NB4 (cell line): ENCODE data around the gene HAUS7.

Source experiments
- POLR2A ChIP-seq: IDR thresholded peaks from 2 replicates; pipeline ENCODE4 v1.6.1; 2011; ENCODE audit warnings: mild to moderate bottlenecking; ENCODE audit not compliant: insufficient read length; ENCODE audit errors: extremely low read depth
- TF ChIP-seq, protein P1 (sequence below): IDR thresholded peaks from one replicate; pipeline ENCODE4 v1.5.1; 2012; ENCODE audit warnings: low read depth, low read length
- TF ChIP-seq, protein P2 (sequence below): IDR thresholded peaks from 2 replicates; pipeline ENCODE4 v1.6.1; 2011; ENCODE audit warnings: low read depth, low read length

DNA sequence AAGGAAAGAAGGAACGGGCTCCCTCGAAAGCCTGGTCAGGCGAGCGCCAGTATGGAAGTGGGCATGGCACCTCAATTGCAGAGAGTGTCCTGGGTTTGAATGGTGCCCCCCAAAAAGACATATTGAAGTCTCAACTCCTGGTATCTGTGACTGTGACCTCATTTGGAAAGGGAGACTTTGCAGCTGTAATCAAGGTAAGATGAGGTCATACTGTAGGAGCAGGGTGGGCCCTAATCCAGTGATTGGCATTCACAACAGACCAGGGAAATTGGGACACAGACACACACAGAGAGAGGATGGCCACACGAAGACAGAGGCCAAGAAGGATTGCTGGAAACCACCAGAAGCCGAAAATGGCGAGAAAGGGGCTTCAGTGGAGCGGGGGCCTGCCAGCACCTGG, 52.7 kb downstream of the HAUS7 start:
- TF ChIP-seq, protein P1, sequence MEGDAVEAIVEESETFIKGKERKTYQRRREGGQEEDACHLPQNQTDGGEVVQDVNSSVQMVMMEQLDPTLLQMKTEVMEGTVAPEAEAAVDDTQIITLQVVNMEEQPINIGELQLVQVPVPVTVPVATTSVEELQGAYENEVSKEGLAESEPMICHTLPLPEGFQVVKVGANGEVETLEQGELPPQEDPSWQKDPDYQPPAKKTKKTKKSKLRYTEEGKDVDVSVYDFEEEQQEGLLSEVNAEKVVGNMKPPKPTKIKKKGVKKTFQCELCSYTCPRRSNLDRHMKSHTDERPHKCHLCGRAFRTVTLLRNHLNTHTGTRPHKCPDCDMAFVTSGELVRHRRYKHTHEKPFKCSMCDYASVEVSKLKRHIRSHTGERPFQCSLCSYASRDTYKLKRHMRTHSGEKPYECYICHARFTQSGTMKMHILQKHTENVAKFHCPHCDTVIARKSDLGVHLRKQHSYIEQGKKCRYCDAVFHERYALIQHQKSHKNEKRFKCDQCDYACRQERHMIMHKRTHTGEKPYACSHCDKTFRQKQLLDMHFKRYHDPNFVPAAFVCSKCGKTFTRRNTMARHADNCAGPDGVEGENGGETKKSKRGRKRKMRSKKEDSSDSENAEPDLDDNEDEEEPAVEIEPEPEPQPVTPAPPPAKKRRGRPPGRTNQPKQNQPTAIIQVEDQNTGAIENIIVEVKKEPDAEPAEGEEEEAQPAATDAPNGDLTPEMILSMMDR: no peak
- TF ChIP-seq POLR2A: no peak
- TF ChIP-seq, protein P2, sequence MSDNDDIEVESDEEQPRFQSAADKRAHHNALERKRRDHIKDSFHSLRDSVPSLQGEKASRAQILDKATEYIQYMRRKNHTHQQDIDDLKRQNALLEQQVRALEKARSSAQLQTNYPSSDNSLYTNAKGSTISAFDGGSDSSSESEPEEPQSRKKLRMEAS: no peak
